HCT116 (cell line): ENCODE data around the gene CIB1.

Experiments used
- CEBPB ChIP-seq: IDR thresholded peaks from 2 replicates; pipeline ENCODE4 v1.6.1; 2012; ENCODE audit warnings: low read depth
- CTCF ChIP-seq, 3 experiments: fragments of 200-600 bp in 1 of 3; sonication (generic) in 1 of 3; IDR thresholded peaks in 2 of 3; conservative IDR thresholded peaks in 1 of 3; 2 replicates each; pipeline ENCODE4 v1.5.1; 2012 to 2017; ENCODE audit warnings: low read depth in 2 of 3, low read length in 2 of 3, antibody characterized with exemption in 1 of 3, borderline replicate concordance in 1 of 3, control low read depth in 1 of 3, mild to moderate bottlenecking in 1 of 3, mixed read lengths in 1 of 3, mixed run types in 1 of 3, moderate library complexity in 1 of 3; ENCODE audit not compliant: insufficient read depth in 1 of 3
- EGR1 ChIP-seq: IDR thresholded peaks from 2 replicates; pipeline ENCODE4 v1.6.1; 2012; ENCODE audit warnings: low read depth
- EZH2phosphoT487 ChIP-seq: fragments of 200-600 bp; IDR thresholded peaks from 2 replicates; pipeline ENCODE4 v1.6.1; 2018; ENCODE audit warnings: antibody characterized with exemption, borderline replicate concordance
- FOSL1 ChIP-seq: IDR thresholded peaks from 2 replicates; pipeline ENCODE4 v1.6.1; 2012; ENCODE audit warnings: low read depth
- POLR2AphosphoS5 ChIP-seq: IDR thresholded peaks from 2 replicates; pipeline ENCODE4 v1.6.1; 2011; ENCODE audit warnings: mild to moderate bottlenecking, low read depth, low read length, moderate library complexity
- RAD21 ChIP-seq: IDR thresholded peaks from 2 replicates; pipeline ENCODE4 v1.6.1; 2012; ENCODE audit warnings: low read depth, mild to moderate bottlenecking
- SIN3A ChIP-seq: IDR thresholded peaks from 2 replicates; pipeline ENCODE4 v1.6.1; 2012; ENCODE audit warnings: low read depth
- SP1 ChIP-seq: IDR thresholded peaks from 2 replicates; pipeline ENCODE4 v1.6.1; 2012; ENCODE audit warnings: low read depth
- TCF7L2 ChIP-seq: IDR thresholded peaks from 2 replicates; pipeline ENCODE4 v1.7.0; 2011; ENCODE audit warnings: borderline replicate concordance, inconsistent platforms; ENCODE audit not compliant: insufficient read depth, insufficient read length; ENCODE audit errors: extremely low read depth
- ZNF274 ChIP-seq: fragments of 200-500 bp; sonication (Bioruptor generic); IDR thresholded peaks from 2 replicates; pipeline ENCODE4 v1.6.1; 2014; ENCODE audit warnings: mild to moderate bottlenecking, low read depth, low read length, inconsistent platforms
- TF ChIP-seq, protein P1 (sequence below): IDR thresholded peaks from 2 replicates; pipeline ENCODE4 v1.6.1; 2012
- TF ChIP-seq, protein P2 (sequence below): IDR thresholded peaks from 2 replicates; pipeline ENCODE4 v1.6.1; 2012; ENCODE audit warnings: low read depth

DNA sequence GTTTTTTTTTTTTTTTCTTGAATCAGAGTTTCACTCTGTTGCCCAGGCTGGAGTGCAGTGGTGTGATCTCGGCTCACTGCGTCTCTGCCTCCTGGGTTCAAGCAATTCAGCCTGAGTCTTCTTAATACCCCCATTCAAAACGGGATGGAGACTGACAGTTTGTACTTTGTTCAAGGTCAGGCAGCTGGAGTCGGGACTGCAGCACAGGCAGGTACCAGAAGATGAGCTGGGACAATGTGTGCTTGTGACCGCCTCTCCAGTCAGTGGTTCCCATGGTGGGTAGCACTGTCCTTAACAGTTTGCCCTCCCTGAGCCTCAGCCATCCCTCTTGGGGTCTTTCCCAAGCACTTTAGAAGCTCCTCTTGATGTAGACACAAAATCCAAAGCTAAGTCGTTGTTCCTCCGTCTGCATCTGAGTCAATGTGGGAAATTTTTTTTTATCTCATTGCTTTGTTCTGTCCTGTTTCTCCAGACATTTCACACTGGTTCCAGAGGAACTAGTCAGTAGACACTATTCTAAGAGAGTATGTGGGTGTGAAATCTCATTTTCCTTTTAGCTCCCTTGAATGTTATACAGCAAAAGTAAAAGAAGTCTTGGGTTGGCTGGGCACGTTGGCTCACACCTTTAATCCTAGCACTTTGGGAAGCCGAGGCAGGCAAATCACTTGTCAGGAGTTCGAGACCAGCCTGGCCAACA is 10.3 kb upstream of the CIB1 start:
- TF ChIP-seq, protein P1, sequence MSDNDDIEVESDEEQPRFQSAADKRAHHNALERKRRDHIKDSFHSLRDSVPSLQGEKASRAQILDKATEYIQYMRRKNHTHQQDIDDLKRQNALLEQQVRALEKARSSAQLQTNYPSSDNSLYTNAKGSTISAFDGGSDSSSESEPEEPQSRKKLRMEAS: no peak
- TF ChIP-seq CTCF (IDR thresholded peaks at IDR 0.05 in 2 of 3, conservative IDR thresholded peaks at IDR 0.05 in 1 of 3; ENCODE audit: borderline replicate concordance in 1 of 3, insufficient read depth in 1 of 3, low read depth in 2 of 3, low read length in 2 of 3) (no peak), ZNF274 (no peak), POLR2AphosphoS5 (no peak), SP1 (no peak), EZH2phosphoT487 (no peak), FOSL1 (no peak), TCF7L2 (no peak), CEBPB (no peak), RAD21 (no peak), SIN3A (no peak), EGR1 (no peak)
- TF ChIP-seq, protein P2, sequence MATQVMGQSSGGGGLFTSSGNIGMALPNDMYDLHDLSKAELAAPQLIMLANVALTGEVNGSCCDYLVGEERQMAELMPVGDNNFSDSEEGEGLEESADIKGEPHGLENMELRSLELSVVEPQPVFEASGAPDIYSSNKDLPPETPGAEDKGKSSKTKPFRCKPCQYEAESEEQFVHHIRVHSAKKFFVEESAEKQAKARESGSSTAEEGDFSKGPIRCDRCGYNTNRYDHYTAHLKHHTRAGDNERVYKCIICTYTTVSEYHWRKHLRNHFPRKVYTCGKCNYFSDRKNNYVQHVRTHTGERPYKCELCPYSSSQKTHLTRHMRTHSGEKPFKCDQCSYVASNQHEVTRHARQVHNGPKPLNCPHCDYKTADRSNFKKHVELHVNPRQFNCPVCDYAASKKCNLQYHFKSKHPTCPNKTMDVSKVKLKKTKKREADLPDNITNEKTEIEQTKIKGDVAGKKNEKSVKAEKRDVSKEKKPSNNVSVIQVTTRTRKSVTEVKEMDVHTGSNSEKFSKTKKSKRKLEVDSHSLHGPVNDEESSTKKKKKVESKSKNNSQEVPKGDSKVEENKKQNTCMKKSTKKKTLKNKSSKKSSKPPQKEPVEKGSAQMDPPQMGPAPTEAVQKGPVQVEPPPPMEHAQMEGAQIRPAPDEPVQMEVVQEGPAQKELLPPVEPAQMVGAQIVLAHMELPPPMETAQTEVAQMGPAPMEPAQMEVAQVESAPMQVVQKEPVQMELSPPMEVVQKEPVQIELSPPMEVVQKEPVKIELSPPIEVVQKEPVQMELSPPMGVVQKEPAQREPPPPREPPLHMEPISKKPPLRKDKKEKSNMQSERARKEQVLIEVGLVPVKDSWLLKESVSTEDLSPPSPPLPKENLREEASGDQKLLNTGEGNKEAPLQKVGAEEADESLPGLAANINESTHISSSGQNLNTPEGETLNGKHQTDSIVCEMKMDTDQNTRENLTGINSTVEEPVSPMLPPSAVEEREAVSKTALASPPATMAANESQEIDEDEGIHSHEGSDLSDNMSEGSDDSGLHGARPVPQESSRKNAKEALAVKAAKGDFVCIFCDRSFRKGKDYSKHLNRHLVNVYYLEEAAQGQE: no peak
